Hematopoietic multipotent progenitor cell treated with erythropoietin and hydrocortisone succinate and interleukin-3 and kit ligand, for 6 days (in vitro differentiated cells): ENCODE results near the gene PROSER2.

ENCODE experiments used
- DNase-seq: peaks from one replicate; pipeline ENCODE4 v3.0.0-alpha.2; 2015

PROSER2 gene

GRCh38 chr10:11805792-11806191, 17.4 kb upstream of the PROSER2 start:
- DNase-seq = no peak

DNA sequence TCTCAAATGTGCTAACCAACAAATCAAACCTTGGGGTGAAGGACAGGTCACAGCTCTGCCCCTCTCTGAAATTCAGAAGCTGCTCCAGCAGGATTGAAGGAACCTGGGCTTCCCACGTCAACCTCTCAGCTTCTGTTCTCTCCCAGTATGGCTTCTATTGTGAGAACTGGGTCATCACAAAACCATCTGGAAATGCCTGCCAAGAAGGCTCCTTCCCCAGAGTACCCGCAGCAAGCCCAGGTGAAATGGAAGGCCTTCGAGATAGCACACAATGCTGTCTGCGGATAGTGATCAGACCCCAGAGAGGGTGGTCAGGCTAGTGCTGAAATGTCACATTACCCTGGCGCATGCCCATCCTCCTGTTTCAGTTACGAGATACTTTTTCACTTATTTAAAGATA, 16.4 kb upstream of the PROSER2 start:
- DNase-seq = no peak

DNA sequence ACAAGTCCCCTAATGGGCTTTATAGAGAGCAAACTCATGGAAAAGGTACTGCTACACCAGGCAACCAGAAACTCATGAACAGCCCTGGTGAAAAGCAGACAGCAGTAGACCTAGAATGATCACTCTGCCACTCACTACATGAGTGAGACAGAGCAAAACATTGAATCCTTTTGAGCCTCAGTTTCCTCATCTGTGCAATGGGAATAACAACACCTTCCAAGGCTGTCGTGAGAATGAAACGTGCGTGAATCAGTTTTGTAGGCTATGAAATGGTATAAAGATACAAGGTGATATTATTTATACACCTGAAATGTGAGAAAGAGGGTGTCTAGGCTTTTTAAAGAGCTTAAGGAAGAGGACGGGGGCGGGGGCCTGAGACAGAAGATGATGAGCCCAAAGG, 14.3 kb upstream of the PROSER2 start:
- DNase-seq = no peak

GRCh38 chr10:11810313-11810766, 12.8 kb upstream of the PROSER2 start:
- no peak for DNase-seq

DNA sequence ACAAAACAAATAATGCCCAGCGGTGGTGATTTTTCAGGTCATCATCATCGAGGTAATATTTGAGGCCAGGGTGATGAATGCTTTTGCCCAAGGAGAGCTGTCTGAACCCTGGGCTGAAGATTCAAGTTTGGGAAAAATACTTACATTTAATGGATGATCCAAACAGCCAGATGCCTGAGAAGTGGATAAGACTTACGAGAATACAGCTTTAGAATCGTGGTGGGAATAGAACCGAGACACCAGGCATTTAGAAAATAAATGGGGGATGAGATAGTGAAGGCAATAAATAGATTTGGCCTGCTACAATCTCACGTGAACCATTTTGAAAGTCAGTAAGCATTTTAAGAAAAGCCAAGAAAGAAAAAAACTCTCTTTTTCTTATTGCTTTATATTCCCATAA, 12.2 kb upstream of the PROSER2 start:
- no peak for DNase-seq

DNA sequence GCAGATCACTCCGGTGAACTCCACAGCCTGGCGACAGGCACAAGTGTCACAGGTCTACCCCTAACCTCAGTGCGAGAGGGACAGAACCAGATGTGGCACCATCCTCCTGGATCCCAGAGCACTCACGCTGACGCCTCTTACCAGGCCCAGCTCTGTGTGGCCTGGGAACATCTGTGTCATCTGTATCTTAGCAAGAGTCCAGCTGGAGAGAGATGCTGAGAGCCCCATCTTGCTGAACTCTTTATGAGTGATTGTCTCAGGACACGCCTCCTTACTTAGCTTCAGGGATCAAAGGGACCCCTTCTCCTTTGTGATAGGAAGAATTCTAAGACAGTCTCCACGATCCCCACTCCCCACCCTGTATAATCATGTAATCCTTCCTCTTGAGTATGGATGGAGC, 10.0 kb upstream of the PROSER2 start:
- no peak for DNase-seq

DNA sequence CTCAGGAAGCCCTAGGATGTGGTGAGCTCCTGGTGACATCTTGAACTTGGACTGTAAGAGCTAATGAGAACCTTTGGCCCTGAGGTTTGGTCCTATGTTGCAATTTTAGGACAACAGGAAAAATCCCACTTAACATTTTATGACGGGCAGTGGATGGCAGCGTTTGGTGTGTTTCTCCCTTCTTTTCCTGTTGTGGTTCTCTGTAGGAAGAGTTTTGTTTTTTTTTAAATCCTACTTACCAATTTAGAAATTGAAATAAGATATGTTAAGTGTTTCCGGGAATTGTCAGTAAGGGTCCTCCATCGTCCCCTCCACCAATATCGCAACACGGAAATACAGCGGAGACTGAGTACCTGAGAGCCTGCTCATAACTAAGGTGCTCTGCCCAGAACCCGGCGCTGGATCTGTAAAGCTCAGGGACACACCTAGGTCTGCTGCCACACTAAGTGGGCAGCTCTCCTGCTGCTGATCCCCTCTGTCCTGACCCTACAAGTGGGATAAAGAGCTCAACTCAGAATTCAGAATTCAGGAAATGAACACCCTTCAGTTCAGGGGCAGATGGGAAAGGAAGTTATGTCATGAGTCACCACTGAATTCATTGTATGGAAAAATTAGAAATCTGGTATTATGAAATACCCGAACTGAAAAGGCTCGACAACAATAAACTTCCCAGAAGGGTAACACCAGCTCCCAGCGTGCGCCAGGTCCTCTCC, 9.1 kb upstream of the PROSER2 start:
- DNase-seq = no peak

DNA sequence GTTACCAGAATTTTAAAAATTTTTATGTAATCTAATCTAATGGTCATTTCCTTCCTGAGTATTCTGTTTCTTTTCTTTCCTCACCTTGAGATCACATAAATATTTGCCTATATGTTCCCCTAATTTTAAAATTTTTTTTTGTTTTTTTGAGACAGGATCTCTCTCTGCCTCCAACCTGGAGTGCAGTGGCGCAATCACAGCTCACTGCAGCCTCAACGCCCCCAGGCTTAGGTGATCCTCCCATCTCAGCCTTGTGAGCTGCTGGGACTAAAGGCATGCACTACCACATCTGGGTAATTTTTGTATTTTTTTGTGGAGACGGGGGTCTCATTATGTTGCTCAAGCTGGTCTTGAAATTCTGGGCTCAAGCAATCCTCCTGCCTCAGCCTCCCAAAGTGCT, 4.1 kb upstream of the PROSER2 start:
- DNase-seq = no peak

DNA sequence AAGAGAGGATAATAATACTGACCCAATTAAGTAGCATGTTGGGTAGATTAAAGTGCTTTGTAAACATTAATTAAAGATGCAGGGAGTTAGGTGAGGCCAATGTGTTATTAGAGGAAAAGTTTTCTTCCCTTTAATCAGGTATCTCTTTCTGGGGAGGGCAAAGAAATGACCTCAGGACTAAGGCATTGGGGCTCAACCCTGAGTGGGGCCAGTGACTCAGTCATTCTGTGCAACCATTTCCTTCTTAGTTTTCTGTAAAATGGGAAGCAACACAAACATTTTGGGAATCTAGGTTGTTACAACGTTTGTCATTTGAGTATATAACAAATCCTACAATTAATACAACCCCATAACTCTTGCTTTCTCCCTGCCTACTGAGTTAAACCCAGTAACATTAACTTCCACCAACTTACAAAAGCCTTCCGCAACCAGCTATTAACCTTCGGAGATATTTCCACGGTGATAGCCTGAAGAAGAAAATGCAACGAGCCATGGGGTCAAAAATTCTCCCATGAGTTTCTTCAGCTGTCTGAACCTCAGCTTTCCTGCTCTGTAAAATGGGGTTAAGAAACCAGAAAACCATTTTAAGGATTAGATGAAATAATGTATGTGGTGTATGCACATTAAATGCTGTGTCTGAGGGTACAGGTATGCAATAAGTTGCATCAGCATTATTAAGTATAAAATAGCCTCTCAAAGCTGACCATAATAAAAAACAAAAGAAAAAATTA, 965 bp upstream of the PROSER2 start:
- DNase-seq = no peak

DNA sequence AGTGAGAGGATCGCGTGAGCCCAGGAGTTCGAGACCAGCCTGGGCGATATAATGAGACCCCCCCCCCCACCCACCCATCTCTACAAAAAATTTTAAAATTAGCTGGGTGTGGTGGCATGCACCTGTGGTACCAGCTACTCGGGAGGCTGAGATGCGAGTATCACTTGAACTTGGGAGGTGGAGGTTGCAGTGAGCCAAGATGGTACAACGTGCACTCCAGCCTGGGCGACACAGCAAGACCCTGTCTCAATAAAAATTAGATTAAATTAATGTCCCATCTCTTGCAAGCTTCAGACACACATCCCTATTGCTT, 391 bp upstream of the PROSER2 start:
- DNase-seq = no peak

DNA sequence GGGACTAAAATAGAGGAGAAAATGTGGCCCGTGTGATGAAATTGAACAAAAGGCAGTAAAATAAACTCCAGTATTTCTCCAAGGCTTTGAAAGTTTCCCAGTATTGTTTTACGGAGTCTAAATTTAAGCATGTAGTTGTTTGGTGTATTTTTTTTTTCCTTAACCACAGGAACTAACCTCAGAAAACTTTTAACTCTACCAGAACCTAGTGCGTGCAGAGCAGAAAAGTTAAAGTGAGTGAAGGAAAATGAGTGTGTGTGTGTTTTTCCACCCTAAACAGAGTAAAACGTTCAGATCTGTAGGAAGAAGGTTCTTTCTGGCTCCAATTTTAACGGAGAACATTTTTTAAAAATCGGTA, 812 bp downstream of the PROSER2 start:
- peak; percentile 35 for DNase-seq

DNA sequence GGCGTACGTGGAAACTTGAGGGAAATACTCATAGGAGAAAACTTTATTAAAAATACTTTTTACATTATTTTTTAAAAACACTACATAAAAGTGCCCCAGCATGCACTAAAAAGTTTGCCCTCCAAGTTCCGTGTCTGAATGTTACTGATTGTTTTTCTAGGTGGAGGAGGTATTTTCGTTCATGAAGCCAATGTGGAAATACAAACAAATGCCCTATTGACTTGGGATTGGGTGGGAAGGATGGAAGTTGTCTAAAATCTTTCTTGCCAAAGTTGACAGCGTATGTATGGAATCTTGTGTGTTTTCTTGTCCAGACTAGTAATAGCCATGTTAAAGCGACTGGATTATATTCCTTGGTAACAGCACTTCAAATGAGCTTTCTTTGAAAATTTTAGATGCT, 1.2 kb downstream of the PROSER2 start:
- no peak for DNase-seq

DNA sequence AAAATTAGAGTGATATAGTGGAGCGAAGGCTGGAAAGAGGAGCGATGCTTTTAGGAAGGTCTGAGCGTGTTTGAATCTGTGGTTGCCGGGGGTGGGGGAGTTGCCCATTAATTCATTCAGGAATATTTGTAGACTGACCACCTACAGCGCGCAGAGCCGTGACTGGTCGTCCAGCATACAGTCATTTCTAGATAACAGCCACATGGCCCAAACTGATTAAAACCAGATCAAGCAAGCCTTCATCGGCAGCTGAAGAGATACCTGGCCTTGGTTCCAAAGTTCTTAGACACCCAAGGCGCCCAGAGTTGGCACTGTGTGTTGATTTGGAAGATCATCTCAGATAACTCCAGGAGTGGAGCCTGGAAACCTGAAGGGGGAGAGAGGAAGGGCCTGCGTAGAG, 1.7 kb downstream of the PROSER2 start:
- peak; percentile 72 for DNase-seq

- no peak for DNase-seq
Observed at GRCh38 chr10:11825796-11826414, 2.7 kb downstream of the PROSER2 start.

DNA sequence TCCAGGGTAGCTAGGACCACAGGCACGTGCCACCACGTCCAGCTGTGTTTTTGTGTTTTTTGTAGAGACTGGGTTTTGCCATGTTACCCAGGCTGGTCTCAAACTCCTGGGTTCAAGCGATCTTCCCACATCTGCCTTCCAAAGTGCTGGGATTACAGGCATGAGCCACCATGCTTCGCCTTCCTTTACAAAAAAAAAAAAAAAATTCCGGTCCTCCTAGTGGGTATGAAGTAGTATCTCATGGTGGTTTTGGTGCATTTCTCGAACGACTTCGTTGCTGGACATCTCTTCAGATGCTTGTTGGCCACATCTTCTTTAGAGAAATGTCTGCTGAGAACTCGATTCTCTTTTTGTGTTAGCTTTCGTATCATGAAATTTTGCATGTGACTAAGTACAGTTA, 3.9 kb downstream of the PROSER2 start:
- no peak for DNase-seq

DNA sequence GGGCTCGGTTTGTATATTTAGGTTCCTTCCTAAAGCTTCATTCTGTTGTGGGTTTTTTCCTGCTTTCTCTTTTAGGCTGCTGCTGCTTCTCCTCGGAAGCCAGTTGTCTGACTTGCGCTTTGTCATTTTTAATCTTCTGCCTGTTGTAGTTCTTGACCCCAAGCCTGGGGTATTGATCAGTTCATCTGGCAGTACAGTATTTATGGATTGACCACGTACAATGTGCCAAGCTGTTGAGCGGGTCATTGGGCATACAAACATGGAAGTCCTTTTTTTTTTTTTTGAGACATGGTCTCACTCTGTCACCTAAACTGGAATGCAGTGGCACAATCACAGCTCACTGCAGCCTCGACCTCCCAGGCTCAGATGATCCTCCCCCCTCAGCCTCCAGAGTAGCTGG, 4.3 kb downstream of the PROSER2 start:
- no peak for DNase-seq

DNA sequence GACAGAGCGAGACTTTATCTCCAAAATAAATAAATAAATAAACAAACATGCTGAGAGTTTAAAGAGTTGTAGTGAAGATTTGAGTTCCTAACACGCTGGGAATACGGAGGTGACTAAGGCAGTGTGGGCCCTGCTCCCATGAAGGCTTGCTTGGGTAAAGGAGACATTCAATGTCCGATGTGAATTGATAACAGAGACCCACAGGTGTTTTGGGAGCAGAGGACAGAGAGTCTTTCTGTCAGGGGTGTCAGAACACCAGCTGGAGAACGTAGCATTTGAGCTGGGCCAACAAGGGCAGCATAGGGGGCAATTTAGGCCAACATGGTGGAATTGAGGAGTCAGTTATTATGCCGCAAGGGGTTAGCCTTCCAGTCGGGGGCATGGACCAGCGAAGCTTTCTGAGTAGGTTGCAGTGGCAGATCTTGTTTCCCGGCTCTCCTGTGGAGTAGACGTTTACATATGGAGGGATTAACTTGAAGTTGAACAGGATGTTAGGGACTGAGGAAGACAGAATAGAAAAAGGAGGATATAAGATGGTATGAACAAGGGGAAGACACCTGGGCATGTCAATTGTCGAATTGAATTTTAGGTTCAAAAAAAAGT, 5.6 kb downstream of the PROSER2 start:
- no peak for DNase-seq

DNA sequence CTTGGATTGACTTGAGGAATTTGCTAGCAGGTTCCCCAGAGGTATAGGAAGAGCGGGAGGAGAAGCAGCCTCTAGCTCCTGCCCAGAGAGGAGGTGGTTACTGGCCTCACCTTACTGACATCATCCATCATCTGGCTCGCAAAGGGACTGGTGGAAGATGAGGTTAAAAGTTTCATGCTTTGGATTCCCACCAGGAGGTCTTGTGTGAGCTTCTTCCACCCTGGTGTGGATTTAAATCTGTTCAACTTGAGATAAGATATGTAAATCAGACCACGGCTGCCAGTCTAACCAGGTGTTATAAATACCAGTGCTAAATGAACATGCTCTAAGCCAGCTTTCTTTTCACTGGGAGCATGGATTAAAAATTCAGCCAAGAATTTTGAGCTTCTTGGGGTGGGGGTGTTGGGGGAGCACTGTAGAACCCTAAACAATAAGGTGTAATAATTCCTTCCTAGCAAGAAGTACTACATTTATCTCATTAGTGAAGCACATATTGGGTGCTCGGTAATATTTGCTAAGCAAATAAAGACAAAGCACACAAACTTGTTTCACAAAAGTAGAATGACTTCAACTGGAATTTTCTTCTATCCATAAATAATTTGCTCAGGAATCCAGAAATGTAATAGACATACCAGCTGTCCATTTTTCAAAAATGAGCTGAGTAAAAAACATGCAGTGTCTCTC, 7.8 kb downstream of the PROSER2 start:
- no peak for DNase-seq

DNA sequence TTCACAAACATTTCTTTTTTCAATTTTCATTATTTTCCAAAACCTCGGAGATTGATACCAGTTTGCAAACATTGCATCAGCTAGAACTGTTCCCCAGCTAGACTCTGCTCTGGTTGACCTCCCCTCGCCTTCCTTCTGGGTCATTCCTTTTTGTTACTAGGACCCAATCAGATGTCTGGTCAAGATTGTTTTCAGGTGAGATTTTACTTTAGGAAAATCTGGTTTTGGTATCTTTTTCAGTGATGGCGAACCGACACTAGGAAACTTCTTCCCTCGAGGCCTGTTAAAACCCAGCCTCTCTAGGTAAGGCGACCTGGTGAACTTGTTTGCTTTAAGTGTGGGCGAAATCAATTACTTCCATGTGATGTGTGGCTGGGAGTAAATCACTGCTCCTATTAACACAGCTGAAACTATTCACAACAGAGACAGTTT, 8.4 kb downstream of the PROSER2 start:
- no peak for DNase-seq

DNA sequence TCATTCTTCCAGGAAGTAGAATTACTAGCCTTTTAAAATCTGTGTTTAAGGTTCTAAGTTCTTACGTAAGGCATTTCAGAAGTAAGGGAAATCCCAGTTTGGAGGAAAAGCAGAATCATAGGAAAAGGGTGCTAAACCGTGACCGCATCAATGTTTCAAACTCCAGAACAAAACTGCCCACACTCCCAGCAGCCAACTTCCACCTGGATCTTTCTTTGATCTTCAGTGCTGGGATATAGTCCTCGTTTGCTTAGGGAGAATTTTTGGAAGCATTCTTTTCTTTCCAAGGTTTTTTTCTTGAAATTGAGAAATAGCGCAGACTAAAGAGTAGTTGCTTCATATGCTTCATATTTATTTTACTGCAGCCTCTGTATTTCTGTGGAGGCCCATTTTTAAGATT, 8.9 kb downstream of the PROSER2 start:
- no peak for DNase-seq

DNA sequence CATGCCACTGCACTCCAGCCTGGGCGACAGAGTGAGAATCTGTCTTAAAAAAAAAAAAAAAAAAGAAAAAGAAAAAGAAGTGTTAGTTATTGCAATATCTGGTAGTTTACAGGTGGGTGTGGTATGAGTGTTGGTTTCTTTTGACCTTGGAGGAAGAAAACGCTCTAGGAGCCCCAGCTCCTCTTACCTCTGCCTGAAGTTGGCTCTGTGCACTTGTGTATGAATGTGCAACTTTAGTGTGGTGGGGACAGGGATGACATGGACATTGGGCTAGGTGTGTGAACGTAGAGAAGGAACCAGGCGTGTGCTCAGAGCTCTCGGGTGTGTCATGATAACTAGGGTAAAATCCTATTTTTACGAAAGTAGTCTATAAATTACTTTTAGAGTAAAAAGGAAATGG, 11.9 kb downstream of the PROSER2 start:
- DNase-seq = no peak

GRCh38 chr10:11835704-11836103, 12.5 kb downstream of the PROSER2 start:
- DNase-seq = no peak

- no peak for DNase-seq
Observed at GRCh38 chr10:11837372-11838161, 14.4 kb downstream of the PROSER2 start.
